ENCODE data around the gene CREB3L2. TPM values are rescaled to one million over a fixed set of nuclear protein-coding genes. Genes with fewer than 3 reads are reported as not detected.

CREB3L2 gene
- polyA plus RNA-seq, 2 of the 4 experiments (the other 2 are of a cell fraction) = 16.3 to 32.2 TPM

- no peak for TF ChIP-seq HOXB5 (CRISPR knock-in tag; IDR thresholded peaks at IDR 0.05)
These were observed 120.2 kb downstream of the CREB3L2 start (continued) for GRCh38 chr7:137881607-137882260.

GRCh38 chr7:137880432-137880831 is 121.5 kb downstream of the CREB3L2 start:
- FAIRE-seq = no peak
- WGBS (ENCODE audit: missing lambda C conversion rate) = 90% methylated on average over 5 of the region's 5 CpGs
- no peak for DNase-seq (ENCODE audit: low read depth in 1 of 2, low spot score in 1 of 2)

GRCh38 chr7:137879357-137880158 is 122.3 kb downstream of the CREB3L2 start:
- Histone ChIP-seq H3K4me2 (no peak overlapping the region), H3K27ac (no peak overlapping the region), H3K9me3 (peaks cover 15% of the 10 kb centered on the region), H3K4me1 (peaks cover 15% of the 10 kb centered on the region), H3K4me3 (no peak overlapping the region)
- ChIA-PET POLR2A (no interaction called here), CTCF (interaction anchor here (0.6 kb wide), 1 partner anchor 580 kb away, joined by 3 read pairs; no protein-coding TSS in a partner anchor)
- WGBS (ENCODE audit: missing lambda C conversion rate) = 91% methylated on average over 20 of the region's 20 CpGs
- no peak for ATAC-seq
- no peak for FAIRE-seq
- TF ChIP-seq ZC3H11A (IDR thresholded peaks at IDR 0.05) (no peak), JUN (IDR thresholded peaks at IDR 0.05) (no peak), HOXA7 (CRISPR knock-in tag; IDR thresholded peaks at IDR 0.05) (no peak), FOSB (CRISPR knock-in tag; IDR thresholded peaks at IDR 0.05) (no peak), HDAC2 (IDR thresholded peaks at IDR 0.05) (no peak), RNF2 (IDR thresholded peaks at IDR 0.05; ENCODE audit: borderline replicate concordance, low read depth) (no peak), HOXB13 (CRISPR knock-in tag; IDR thresholded peaks at IDR 0.05; ENCODE audit: low read depth) (no peak), CEBPB (IDR thresholded peaks at IDR 0.05) (no peak), EHMT2 (IDR thresholded peaks at IDR 0.05; ENCODE audit: low read depth) (no peak)
- TF ChIP-seq, protein P1, sequence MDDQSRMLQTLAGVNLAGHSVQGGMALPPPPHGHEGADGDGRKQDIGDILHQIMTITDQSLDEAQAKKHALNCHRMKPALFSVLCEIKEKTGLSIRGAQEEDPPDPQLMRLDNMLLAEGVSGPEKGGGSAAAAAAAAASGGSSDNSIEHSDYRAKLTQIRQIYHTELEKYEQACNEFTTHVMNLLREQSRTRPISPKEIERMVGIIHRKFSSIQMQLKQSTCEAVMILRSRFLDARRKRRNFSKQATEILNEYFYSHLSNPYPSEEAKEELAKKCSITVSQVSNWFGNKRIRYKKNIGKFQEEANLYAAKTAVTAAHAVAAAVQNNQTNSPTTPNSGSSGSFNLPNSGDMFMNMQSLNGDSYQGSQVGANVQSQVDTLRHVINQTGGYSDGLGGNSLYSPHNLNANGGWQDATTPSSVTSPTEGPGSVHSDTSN (IDR thresholded peaks at IDR 0.05) = no peak
- DNase-seq (ENCODE audit: low read depth in 1 of 2, low spot score in 1 of 2) = no peak

More at GRCh38 chr7:137880432-137880831, 121.5 kb downstream of the CREB3L2 start:
- Histone ChIP-seq H3K4me2 (no peak overlapping the region), H3K4me3 (no peak overlapping the region), H3K27ac (no peak overlapping the region), H3K9me3 (peaks cover 15% of the 10 kb centered on the region), H3K4me1 (peaks cover 15% of the 10 kb centered on the region)
- ATAC-seq = no peak
- CTCF ChIA-PET = interaction anchor here (1.0 to 1.1 kb wide), 2 partner anchors 23 to 128 kb away, joined by 3 read pairs; no protein-coding TSS in a partner anchor
- no peak for TF ChIP-seq HDAC2 (IDR thresholded peaks at IDR 0.05)
- TF ChIP-seq E2F6 (IDR thresholded peaks at IDR 0.05; ENCODE audit: borderline replicate concordance, low read depth) = no peak
- no peak for TF ChIP-seq HEYL (CRISPR knock-in tag; IDR thresholded peaks at IDR 0.05)
- no peak for TF ChIP-seq HOXB13 (CRISPR knock-in tag; IDR thresholded peaks at IDR 0.05; ENCODE audit: low read depth)
- no peak for TF ChIP-seq GATA3 (IDR thresholded peaks at IDR 0.05; ENCODE audit: borderline replicate concordance)
- TF ChIP-seq FOXS1 (CRISPR knock-in tag; IDR thresholded peaks at IDR 0.05) = no peak
- no peak for TF ChIP-seq PHF8 (IDR thresholded peaks at IDR 0.05; ENCODE audit: borderline replicate concordance, low read depth)
- TF ChIP-seq, protein P2, sequence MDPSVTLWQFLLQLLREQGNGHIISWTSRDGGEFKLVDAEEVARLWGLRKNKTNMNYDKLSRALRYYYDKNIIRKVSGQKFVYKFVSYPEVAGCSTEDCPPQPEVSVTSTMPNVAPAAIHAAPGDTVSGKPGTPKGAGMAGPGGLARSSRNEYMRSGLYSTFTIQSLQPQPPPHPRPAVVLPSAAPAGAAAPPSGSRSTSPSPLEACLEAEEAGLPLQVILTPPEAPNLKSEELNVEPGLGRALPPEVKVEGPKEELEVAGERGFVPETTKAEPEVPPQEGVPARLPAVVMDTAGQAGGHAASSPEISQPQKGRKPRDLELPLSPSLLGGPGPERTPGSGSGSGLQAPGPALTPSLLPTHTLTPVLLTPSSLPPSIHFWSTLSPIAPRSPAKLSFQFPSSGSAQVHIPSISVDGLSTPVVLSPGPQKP (IDR thresholded peaks at IDR 0.05; ENCODE audit: low read depth, low read length) = no peak
- TF ChIP-seq MYC (IDR thresholded peaks at IDR 0.05; ENCODE audit: borderline replicate concordance, low read length) = no peak
- TF ChIP-seq ZFP36 (IDR thresholded peaks at IDR 0.05; ENCODE audit: borderline replicate concordance, partially characterized antibody) = no peak
- TF ChIP-seq, protein P3, sequence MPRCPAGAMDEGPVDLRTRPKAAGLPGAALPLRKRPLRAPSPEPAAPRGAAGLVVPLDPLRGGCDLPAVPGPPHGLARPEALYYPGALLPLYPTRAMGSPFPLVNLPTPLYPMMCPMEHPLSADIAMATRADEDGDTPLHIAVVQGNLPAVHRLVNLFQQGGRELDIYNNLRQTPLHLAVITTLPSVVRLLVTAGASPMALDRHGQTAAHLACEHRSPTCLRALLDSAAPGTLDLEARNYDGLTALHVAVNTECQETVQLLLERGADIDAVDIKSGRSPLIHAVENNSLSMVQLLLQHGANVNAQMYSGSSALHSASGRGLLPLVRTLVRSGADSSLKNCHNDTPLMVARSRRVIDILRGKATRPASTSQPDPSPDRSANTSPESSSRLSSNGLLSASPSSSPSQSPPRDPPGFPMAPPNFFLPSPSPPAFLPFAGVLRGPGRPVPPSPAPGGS (IDR thresholded peaks at IDR 0.05) = no peak
- TF ChIP-seq, protein P4, sequence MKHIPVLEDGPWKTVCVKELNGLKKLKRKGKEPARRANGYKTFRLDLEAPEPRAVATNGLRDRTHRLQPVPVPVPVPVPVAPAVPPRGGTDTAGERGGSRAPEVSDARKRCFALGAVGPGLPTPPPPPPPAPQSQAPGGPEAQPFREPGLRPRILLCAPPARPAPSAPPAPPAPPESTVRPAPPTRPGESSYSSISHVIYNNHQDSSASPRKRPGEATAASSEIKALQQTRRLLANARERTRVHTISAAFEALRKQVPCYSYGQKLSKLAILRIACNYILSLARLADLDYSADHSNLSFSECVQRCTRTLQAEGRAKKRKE (CRISPR knock-in tag; IDR thresholded peaks at IDR 0.05; ENCODE audit: low read depth) = no peak
- no peak for TF ChIP-seq POLR2AphosphoS2 (conservative IDR thresholded peaks at IDR 0.05; ENCODE audit: low read length)
- no peak for TF ChIP-seq ESRRA (IDR thresholded peaks at IDR 0.05; ENCODE audit: borderline replicate concordance, low read length)
- no peak for TF ChIP-seq HOXB5 (CRISPR knock-in tag; IDR thresholded peaks at IDR 0.05)
- TF ChIP-seq MAZ (IDR thresholded peaks at IDR 0.05; ENCODE audit: borderline replicate concordance, low read depth, low read length) = no peak
- POLR2A ChIA-PET = no interaction called here

All from A549 (cell line).